ENCODE results near the gene KCTD13.

KCTD13 gene

GRCh38 chr16:29900102-29900887 lies 25.7 kb downstream of the KCTD13 start, which contains the start of gene ASPHD1 (continued):
- TF ChIP-seq, protein P1, sequence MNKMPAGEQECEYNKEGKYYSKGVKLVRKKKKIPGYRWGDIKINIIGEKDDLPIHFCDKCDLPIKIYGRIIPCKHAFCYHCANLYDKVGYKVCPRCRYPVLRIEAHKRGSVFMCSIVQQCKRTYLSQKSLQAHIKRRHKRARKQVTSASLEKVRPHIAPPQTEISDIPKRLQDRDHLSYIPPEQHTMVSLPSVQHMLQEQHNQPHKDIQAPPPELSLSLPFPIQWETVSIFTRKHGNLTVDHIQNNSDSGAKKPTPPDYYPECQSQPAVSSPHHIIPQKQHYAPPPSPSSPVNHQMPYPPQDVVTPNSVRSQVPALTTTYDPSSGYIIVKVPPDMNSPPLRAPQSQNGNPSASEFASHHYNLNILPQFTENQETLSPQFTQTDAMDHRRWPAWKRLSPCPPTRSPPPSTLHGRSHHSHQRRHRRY (tag by site-specific recombination; IDR thresholded peaks at IDR 0.05): peak; percentile 88; the same call in 1 of the 2 replicates
- TF ChIP-seq, protein P2, sequence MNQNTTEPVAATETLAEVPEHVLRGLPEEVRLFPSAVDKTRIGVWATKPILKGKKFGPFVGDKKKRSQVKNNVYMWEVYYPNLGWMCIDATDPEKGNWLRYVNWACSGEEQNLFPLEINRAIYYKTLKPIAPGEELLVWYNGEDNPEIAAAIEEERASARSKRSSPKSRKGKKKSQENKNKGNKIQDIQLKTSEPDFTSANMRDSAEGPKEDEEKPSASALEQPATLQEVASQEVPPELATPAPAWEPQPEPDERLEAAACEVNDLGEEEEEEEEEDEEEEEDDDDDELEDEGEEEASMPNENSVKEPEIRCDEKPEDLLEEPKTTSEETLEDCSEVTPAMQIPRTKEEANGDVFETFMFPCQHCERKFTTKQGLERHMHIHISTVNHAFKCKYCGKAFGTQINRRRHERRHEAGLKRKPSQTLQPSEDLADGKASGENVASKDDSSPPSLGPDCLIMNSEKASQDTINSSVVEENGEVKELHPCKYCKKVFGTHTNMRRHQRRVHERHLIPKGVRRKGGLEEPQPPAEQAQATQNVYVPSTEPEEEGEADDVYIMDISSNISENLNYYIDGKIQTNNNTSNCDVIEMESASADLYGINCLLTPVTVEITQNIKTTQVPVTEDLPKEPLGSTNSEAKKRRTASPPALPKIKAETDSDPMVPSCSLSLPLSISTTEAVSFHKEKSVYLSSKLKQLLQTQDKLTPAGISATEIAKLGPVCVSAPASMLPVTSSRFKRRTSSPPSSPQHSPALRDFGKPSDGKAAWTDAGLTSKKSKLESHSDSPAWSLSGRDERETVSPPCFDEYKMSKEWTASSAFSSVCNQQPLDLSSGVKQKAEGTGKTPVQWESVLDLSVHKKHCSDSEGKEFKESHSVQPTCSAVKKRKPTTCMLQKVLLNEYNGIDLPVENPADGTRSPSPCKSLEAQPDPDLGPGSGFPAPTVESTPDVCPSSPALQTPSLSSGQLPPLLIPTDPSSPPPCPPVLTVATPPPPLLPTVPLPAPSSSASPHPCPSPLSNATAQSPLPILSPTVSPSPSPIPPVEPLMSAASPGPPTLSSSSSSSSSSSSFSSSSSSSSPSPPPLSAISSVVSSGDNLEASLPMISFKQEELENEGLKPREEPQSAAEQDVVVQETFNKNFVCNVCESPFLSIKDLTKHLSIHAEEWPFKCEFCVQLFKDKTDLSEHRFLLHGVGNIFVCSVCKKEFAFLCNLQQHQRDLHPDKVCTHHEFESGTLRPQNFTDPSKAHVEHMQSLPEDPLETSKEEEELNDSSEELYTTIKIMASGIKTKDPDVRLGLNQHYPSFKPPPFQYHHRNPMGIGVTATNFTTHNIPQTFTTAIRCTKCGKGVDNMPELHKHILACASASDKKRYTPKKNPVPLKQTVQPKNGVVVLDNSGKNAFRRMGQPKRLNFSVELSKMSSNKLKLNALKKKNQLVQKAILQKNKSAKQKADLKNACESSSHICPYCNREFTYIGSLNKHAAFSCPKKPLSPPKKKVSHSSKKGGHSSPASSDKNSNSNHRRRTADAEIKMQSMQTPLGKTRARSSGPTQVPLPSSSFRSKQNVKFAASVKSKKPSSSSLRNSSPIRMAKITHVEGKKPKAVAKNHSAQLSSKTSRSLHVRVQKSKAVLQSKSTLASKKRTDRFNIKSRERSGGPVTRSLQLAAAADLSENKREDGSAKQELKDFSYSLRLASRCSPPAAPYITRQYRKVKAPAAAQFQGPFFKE (tag by site-specific recombination; IDR thresholded peaks at IDR 0.05; ENCODE audit: borderline replicate concordance): peak; percentile 44; the same call in 1 of the 2 replicates
- TF ChIP-seq ZNF571 (tag by site-specific recombination; IDR thresholded peaks at IDR 0.05) (no peak), ZBTB20 (tag by site-specific recombination; IDR thresholded peaks at IDR 0.05) (peak; percentile 98), IKZF3 (tag by site-specific recombination; IDR thresholded peaks at IDR 0.05) (peak; percentile 55), ZNF473 (tag by site-specific recombination; IDR thresholded peaks at IDR 0.05) (peak; percentile 44; the same call in 1 of the 2 replicates), ZNF114 (tag by site-specific recombination; IDR thresholded peaks at IDR 0.05) (0 out of 2 replicates have a peak, but pooled peaks have one; percentile 38), ZNF670 (tag by site-specific recombination; IDR thresholded peaks at IDR 0.05; ENCODE audit: low read depth) (no peak), ZNF391 (tag by site-specific recombination; IDR thresholded peaks at IDR 0.05; ENCODE audit: borderline replicate concordance, low read depth) (peak; percentile 81; the same call in 1 of the 2 replicates), PRDM1 (tag by site-specific recombination; IDR thresholded peaks at IDR 0.05) (peak; percentile 99), ZNF37A (tag by site-specific recombination; IDR thresholded peaks at IDR 0.05) (no peak), ZNF239 (tag by site-specific recombination; IDR thresholded peaks at IDR 0.05) (peak; percentile 22; the same call in 1 of the 2 replicates), ZNF24 (tag by site-specific recombination; IDR thresholded peaks at IDR 0.05) (peak; percentile 50; the same call in 1 of the 2 replicates), ZBTB8A (tag by site-specific recombination; IDR thresholded peaks at IDR 0.05) (peak; percentile 86), ZBTB17 (tag by site-specific recombination; IDR thresholded peaks at IDR 0.05) (peak; percentile 95), EGR2 (tag by site-specific recombination; IDR thresholded peaks at IDR 0.05; ENCODE audit: low read depth) (peak; percentile 97), ZNF501 (tag by site-specific recombination; IDR thresholded peaks at IDR 0.05) (peak; percentile 52; the same call in 1 of the 2 replicates), ZNF530 (tag by site-specific recombination; IDR thresholded peaks at IDR 0.05; ENCODE audit: low read depth) (no peak), ZSCAN30 (tag by site-specific recombination; IDR thresholded peaks at IDR 0.05) (no peak; the same call in 1 of the 2 replicates), SP7 (tag by site-specific recombination; IDR thresholded peaks at IDR 0.05) (peak; percentile 85), ZNF335 (tag by site-specific recombination; conservative IDR thresholded peaks at IDR 0.05) (peak; percentile 57), ZNF350 (tag by site-specific recombination; IDR thresholded peaks at IDR 0.05) (no peak), ZNF148 (tag by site-specific recombination; IDR thresholded peaks at IDR 0.05; ENCODE audit: borderline replicate concordance) (peak; percentile 69), GFI1B (tag by site-specific recombination; IDR thresholded peaks at IDR 0.05) (no peak), ZFHX2 (tag by site-specific recombination; conservative IDR thresholded peaks at IDR 0.05) (peak; percentile 97)
- TF ChIP-seq, protein P3, sequence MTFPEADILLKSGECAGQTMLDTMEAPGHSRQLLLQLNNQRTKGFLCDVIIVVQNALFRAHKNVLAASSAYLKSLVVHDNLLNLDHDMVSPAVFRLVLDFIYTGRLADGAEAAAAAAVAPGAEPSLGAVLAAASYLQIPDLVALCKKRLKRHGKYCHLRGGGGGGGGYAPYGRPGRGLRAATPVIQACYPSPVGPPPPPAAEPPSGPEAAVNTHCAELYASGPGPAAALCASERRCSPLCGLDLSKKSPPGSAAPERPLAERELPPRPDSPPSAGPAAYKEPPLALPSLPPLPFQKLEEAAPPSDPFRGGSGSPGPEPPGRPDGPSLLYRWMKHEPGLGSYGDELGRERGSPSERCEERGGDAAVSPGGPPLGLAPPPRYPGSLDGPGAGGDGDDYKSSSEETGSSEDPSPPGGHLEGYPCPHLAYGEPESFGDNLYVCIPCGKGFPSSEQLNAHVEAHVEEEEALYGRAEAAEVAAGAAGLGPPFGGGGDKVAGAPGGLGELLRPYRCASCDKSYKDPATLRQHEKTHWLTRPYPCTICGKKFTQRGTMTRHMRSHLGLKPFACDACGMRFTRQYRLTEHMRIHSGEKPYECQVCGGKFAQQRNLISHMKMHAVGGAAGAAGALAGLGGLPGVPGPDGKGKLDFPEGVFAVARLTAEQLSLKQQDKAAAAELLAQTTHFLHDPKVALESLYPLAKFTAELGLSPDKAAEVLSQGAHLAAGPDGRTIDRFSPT (tag by site-specific recombination; IDR thresholded peaks at IDR 0.05): peak; percentile 79; the same call in 1 of the 2 replicates
- TF ChIP-seq, protein P4, sequence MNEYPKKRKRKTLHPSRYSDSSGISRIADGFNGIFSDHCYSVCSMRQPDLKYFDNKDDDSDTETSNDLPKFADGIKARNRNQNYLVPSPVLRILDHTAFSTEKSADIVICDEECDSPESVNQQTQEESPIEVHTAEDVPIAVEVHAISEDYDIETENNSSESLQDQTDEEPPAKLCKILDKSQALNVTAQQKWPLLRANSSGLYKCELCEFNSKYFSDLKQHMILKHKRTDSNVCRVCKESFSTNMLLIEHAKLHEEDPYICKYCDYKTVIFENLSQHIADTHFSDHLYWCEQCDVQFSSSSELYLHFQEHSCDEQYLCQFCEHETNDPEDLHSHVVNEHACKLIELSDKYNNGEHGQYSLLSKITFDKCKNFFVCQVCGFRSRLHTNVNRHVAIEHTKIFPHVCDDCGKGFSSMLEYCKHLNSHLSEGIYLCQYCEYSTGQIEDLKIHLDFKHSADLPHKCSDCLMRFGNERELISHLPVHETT (tag by site-specific recombination; IDR thresholded peaks at IDR 0.05): peak; percentile 66; the same call in 1 of the 2 replicates
